Central memory CD8-positive, alpha-beta T cell (primary cell): ENCODE results near the gene ALX4.

ENCODE experiments used
- ATAC-seq: fragments of 150-1000 bp; cut with Tn5 transposase; replicated peaks from 2 replicates; pipeline ENCODE4 v1.10.0; 2022; ENCODE audit warnings: mild to moderate bottlenecking, moderate FRiP score, moderate number of reproducible peaks; ENCODE audit not compliant: poor library complexity, severe bottlenecking; ENCODE audit errors: extremely low read depth
- DNase-seq, 2 donors: peaks; one replicate each; pipeline ENCODE4 v3.0.0; 2021; ENCODE audit warnings: low spot score in 2 of 2
- H3K27ac Mint-ChIP-seq: one replicate; pipeline ENCODE4 v1.8.0; 2022; ENCODE audit warnings: low read depth, mild to moderate bottlenecking, moderate library complexity, mixed read lengths
- H3K27me3 Mint-ChIP-seq: one replicate; pipeline ENCODE4 v1.8.0; 2022; ENCODE audit warnings: mixed read lengths
- H3K36me3 Mint-ChIP-seq: one replicate; pipeline ENCODE4 v1.8.0; 2022; ENCODE audit warnings: mild to moderate bottlenecking, moderate library complexity, mixed read lengths; ENCODE audit not compliant: insufficient read depth
- H3K4me1 Mint-ChIP-seq: one replicate; pipeline ENCODE4 v1.8.0; 2022; ENCODE audit warnings: mixed read lengths
- H3K4me3 Mint-ChIP-seq: one replicate; pipeline ENCODE4 v1.8.0; 2022; ENCODE audit warnings: mild to moderate bottlenecking, moderate library complexity, mixed read lengths
- H3K9me3 Mint-ChIP-seq: one replicate; pipeline ENCODE4 v1.8.0; 2022; ENCODE audit warnings: mixed read lengths

The ALX4 gene

GRCh38 chr11:44308923-44309477 lies 939 bp downstream of the ALX4 start:
- Mint-ChIP-seq H3K4me3 (no peak overlapping the region), H3K36me3 (peaks cover 4% of the 10 kb centered on the region), H3K27me3 (peaks cover 95% of the 10 kb centered on the region), H3K9me3 (no peaks in the 10 kb centered on the region), H3K4me1 (peaks cover 18% of the 10 kb centered on the region), H3K27ac (no peak overlapping the region)
- DNase-seq (no peak), ATAC-seq (no peak)

DNA sequence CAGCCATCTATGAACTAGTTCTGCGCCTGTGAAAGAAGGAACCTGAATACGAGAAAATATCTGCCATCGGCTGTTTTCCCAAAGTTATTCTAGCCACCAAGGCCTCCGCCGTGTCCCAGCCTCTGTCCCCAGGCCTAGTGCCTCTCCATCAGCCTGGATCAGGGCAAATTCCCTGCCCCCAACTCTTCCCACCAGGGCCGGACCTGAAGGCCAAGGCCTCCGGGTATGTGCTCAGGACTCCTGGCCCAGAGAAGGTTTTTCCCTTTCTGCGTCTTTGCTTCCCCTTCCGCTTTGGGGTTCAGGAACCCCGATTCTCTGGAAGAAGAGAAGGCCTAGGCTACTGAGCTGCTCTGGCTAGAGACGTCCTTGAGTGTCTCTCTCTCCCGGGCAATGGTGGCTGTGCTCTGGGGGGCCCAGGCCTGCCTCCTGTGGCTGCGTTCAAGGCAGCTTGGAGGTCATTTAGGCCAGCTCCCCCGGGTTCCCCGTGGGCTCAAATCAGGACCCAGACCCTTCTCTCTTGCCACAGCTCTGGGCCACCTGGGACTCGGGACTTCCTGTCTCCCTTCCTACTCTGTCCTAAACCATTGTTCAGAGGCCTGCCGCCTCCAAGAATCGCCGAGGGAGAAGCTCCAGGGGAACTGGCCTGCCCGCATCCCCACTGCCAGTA lies 1.6 kb downstream of the ALX4 start:
- Mint-ChIP-seq H3K4me3 (no peak overlapping the region), H3K27me3 (peaks cover 95% of the 10 kb centered on the region), H3K36me3 (peaks cover 4% of the 10 kb centered on the region), H3K4me1 (peaks cover 18% of the 10 kb centered on the region), H3K9me3 (no peaks in the 10 kb centered on the region), H3K27ac (no peak overlapping the region)
- DNase-seq (no peak), ATAC-seq (no peak)

DNA sequence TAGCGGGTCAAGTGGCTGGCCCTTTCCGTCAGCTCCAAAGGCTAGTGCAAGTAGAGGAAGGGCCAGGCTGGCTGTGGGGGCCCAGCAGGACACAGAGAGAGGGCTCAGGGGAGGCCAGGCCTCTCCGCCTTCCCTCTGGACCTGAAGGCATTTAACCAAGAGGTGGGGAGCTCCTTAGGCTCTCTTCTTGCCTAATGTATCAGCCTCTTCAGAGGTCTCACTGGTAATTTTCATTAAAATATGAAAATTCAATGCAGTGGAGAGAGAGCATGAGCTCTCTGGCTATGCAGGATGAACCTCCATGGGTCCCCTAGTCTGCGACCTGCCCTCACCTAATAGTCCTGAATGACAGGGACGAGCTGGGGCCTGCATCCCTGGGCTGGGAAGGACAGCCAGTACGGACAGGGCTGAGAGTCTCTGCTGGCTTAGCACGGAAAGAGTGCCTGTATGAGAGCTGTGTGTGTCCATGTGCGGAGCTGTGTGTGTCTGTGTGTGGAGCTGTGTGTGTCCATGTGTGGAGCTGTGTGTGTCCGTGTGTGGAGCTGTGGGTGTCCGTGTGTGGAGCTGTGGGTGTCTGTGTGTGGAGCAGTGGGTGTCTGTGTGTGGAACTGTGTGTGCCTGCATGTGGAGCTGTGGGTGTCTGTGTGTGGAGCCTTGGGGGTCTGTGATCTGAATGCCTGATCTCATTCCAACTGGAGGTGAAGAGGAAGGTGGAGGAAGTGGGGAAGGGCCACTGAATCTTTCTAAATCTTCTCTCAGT lies 2.4 kb downstream of the ALX4 start:
- Mint-ChIP-seq H3K4me3 (no peak overlapping the region), H3K4me1 (peaks cover 18% of the 10 kb centered on the region)

GRCh38 chr11:44306918-44307244 lies 3.1 kb downstream of the ALX4 start:
- peaks cover 18% of the 10 kb centered on the region for H3K4me1 Mint-ChIP-seq
- no peak for ATAC-seq
- no peak overlapping the region for H3K27ac Mint-ChIP-seq
- H3K4me3 Mint-ChIP-seq = peak overlapping the region; percentile 84
- H3K36me3 Mint-ChIP-seq = peaks cover 4% of the 10 kb centered on the region
- peaks cover 95% of the 10 kb centered on the region for H3K27me3 Mint-ChIP-seq
- no peaks in the 10 kb centered on the region for H3K9me3 Mint-ChIP-seq
- no peak for DNase-seq

More for the DNA sequence above, 2.4 kb downstream of the ALX4 start:
- no peak for ATAC-seq
- Mint-ChIP-seq H3K36me3 (peaks cover 4% of the 10 kb centered on the region), H3K9me3 (no peaks in the 10 kb centered on the region), H3K27ac (no peak overlapping the region), H3K27me3 (peaks cover 95% of the 10 kb centered on the region)
- DNase-seq = no peak

- peak overlapping the region; percentile 84 for H3K4me3 Mint-ChIP-seq
- peak overlapping the region; percentile 68 for H3K27ac Mint-ChIP-seq
- H3K4me1 Mint-ChIP-seq = peaks cover 18% of the 10 kb centered on the region
- peak; percentile 15 for ATAC-seq
- H3K9me3 Mint-ChIP-seq = no peaks in the 10 kb centered on the region
- peaks cover 95% of the 10 kb centered on the region for H3K27me3 Mint-ChIP-seq
- no peak for DNase-seq
- H3K36me3 Mint-ChIP-seq = peaks cover 4% of the 10 kb centered on the region
Observed at GRCh38 chr11:44306052-44306917, 3.7 kb downstream of the ALX4 start.

- no peaks in the 10 kb centered on the region for H3K9me3 Mint-ChIP-seq
- H3K4me3 Mint-ChIP-seq = peak overlapping the region; percentile 84
- H3K36me3 Mint-ChIP-seq = peaks cover 4% of the 10 kb centered on the region
- peaks cover 94% of the 10 kb centered on the region for H3K27me3 Mint-ChIP-seq
- H3K27ac Mint-ChIP-seq = peak overlapping the region; percentile 68
- DNase-seq = no peak
- peak; percentile 22 for ATAC-seq
- H3K4me1 Mint-ChIP-seq = peaks cover 18% of the 10 kb centered on the region
Observed at GRCh38 chr11:44305470-44306051, 4.4 kb downstream of the ALX4 start.

- peaks cover 18% of the 10 kb centered on the region for H3K4me1 Mint-ChIP-seq
- ATAC-seq (no peak), DNase-seq (no peak)
- peak overlapping the region; percentile 84 for H3K4me3 Mint-ChIP-seq
- peaks cover 4% of the 10 kb centered on the region for H3K36me3 Mint-ChIP-seq
- H3K9me3 Mint-ChIP-seq = no peaks in the 10 kb centered on the region
- H3K27me3 Mint-ChIP-seq = peaks cover 96% of the 10 kb centered on the region
- no peak overlapping the region for H3K27ac Mint-ChIP-seq
Observed at GRCh38 chr11:44305026-44305469, 4.9 kb downstream of the ALX4 start.

DNA sequence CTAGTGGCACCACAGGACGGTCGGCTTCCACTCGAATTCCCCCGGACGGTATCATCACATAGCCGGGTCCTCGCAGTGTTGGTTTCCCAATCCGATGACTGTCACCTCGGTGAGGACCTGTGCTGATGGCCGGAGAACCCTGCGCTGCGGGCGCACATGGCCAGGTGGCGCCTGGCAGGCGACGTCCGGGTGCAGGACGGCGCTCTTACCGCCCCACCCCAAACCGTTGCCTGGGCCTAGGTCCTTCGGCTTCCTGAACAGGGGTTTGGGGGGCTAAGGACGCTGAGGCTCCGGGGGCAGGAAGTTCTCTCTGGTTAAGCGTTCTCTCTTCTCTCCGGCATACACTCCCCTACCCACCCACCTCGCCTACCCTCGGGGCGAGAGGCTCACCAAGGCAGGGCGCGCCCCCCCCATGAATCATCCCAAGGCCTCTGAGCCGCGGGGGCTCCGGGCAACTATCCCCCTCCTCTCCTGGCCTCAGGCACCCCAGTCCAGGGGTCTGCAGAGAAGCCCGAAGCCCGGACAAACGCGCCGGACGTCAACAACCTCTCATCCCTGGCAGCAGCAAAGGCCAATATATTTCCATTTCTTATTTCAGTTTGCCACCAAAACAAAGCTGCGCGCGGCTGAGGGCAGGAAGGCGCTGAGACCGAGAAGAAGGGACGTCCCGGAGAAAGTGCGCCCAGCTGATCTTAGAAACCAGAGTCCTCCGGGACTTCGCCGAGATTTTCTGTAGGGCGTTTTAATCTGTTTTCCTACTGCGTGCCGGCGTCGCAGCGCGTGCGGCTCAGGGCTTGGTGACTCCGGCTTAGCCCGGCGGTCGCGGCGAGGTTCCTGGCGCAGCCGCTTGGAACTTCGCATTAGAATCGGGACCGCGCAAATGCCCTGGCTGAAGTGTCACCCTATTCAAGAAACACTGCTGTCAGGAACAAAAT lies 5.6 kb downstream of the ALX4 start:
- H3K4me3 Mint-ChIP-seq = peak overlapping the region; percentile 84
- no peak for ATAC-seq

DNA sequence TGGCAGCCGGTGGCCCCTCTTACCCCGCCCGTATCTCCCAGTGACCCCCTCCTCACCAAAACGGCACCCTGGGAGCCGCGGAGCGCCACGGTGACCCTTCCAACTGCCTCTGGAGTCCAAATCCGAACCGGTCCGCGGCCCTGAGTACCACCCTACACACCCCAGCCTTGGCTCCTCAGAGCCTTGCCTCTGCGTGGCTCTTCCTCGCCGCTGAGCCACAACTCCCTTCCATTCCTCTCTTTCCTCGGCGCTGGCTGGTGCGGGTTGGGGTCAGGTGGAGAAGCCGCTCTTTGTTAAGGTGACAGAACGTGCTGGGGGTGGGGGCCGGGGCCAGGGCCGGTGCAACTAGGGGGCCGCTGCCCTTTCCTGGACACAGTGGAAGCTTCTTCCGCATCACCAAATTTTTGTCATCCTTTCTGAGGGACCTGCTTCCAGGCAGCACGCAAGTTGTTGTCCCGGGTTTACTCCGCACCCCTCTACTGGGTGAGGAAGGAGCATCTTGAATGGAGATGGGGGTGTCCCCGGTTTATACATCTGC lies 6.5 kb downstream of the ALX4 start:
- Mint-ChIP-seq H3K36me3 (peaks cover 4% of the 10 kb centered on the region), H3K27me3 (peaks cover 93% of the 10 kb centered on the region), H3K27ac (no peak overlapping the region), H3K4me3 (no peak overlapping the region), H3K9me3 (no peaks in the 10 kb centered on the region), H3K4me1 (peaks cover 18% of the 10 kb centered on the region)
- ATAC-seq (no peak), DNase-seq (no peak)

More for the DNA sequence above, 5.6 kb downstream of the ALX4 start:
- Mint-ChIP-seq H3K9me3 (no peaks in the 10 kb centered on the region), H3K4me1 (peaks cover 18% of the 10 kb centered on the region), H3K27me3 (peaks cover 99% of the 10 kb centered on the region), H3K27ac (no peak overlapping the region), H3K36me3 (peaks cover 4% of the 10 kb centered on the region)
- DNase-seq = no peak

DNA sequence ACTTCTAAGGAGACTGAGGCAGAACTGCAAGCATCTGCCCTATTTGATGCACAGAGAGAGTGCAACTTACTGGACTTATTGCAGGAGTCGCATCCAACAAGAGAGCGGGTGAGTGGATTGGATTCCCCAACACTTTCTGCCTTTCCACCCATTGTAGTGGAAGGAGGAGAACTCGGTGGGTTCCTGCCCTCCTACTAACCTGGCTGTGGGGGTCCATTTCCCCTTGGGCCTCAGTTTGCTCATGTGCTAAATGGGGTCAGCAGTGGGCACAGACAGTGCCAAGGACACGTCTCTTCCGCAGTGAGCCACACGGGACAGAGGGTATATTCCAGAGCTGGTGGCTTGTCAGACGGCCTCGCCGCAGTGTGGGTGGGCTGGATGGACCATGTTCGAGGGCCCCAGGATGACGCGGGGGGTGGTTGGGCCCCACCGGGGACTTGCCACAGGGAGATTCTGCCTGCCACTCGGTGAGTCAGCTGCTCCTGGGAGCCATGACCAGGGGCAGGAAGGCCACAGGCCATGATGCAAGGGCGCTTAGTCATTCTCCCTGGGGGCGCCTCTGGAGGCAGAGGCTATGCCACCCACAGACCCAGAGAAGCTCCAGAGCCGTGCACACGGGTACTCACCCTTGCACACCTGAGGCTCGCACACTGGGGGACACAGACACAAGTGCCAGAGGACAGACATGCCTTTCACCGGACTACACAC lies 8.2 kb downstream of the ALX4 start:
- H3K27ac Mint-ChIP-seq = no peak overlapping the region
- peaks cover 88% of the 10 kb centered on the region for H3K27me3 Mint-ChIP-seq
- H3K4me1 Mint-ChIP-seq = peaks cover 16% of the 10 kb centered on the region
- H3K4me3 Mint-ChIP-seq = no peak overlapping the region
- ATAC-seq (no peak), DNase-seq (no peak)
- no peaks in the 10 kb centered on the region for H3K9me3 Mint-ChIP-seq
- H3K36me3 Mint-ChIP-seq = peaks cover 2% of the 10 kb centered on the region
